Stimulated activated CD8-positive, alpha-beta memory T cell treated with anti-CD3 and anti-CD28 coated beads, Interleukin-15, amount 100 ng/mL, for 48 hours (primary cell): Measurements from ENCODE around the gene TMEM271.
"Not testable (repeated sequence)": the region's sequence is repeated elsewhere in the genome, so short reads cannot be mapped to it uniquely, and the experiment has no call there.

Source experiments
- DNase-seq, 2 donors: peaks; one replicate each; pipeline ENCODE4 v3.0.0-alpha.2; 2020; ENCODE audit warnings: low read depth in 2 of 2

TMEM271 gene

GRCh38 chr4:610411-611261 lies 34.5 kb upstream of the TMEM271 start:
- DNase-seq, result no peak

GRCh38 chr4:609400-610050 lies 33.4 kb upstream of the TMEM271 start:
- no peak for DNase-seq

- no peak for DNase-seq
Measured at GRCh38 chr4:608236-608635, 32.1 kb upstream of the TMEM271 start.

- no peak for DNase-seq
Measured at GRCh38 chr4:605702-606425, 29.8 kb upstream of the TMEM271 start.

- no peak for DNase-seq
Measured at GRCh38 chr4:604131-604530, 28.0 kb upstream of the TMEM271 start.

GRCh38 chr4:602559-602942 lies 26.5 kb upstream of the TMEM271 start:
- peak; percentile 59 to 61 for DNase-seq

- no peak for DNase-seq
Measured at GRCh38 chr4:601612-602558, 25.8 kb upstream of the TMEM271 start.

- peak; percentile 45 to 61 for DNase-seq
Measured at GRCh38 chr4:600850-601515, 24.9 kb upstream of the TMEM271 start.

- no peak for DNase-seq
Measured at GRCh38 chr4:600166-600565, 24.1 kb upstream of the TMEM271 start.

- DNase-seq, result no peak
Measured at GRCh38 chr4:598925-599324, 22.8 kb upstream of the TMEM271 start.

- DNase-seq, result no peak
Measured at GRCh38 chr4:592825-593520, 16.9 kb upstream of the TMEM271 start.

GRCh38 chr4:592178-592577 lies 16.1 kb upstream of the TMEM271 start:
- DNase-seq, result not testable (repeated sequence)

- no peak for DNase-seq
Measured at GRCh38 chr4:590313-590841, 14.3 kb upstream of the TMEM271 start.

GRCh38 chr4:589219-589963 lies 13.3 kb upstream of the TMEM271 start:
- no peak for DNase-seq

- DNase-seq, result no peak
Measured at GRCh38 chr4:588351-588849, 12.3 kb upstream of the TMEM271 start.

GRCh38 chr4:587671-588350 lies 11.7 kb upstream of the TMEM271 start:
- DNase-seq, result no peak

- DNase-seq, result no peak
Measured at GRCh38 chr4:583820-584219, 7.7 kb upstream of the TMEM271 start.

- DNase-seq, result no peak
Measured at GRCh38 chr4:581753-582361, 5.8 kb upstream of the TMEM271 start.
